Measurements from ENCODE around the gene CAV3. TPM values are rescaled to one million over a fixed set of nuclear protein-coding genes. Genes with fewer than 3 reads are reported as not detected.

Gene CAV3
- total and polyA plus RNA-seq, 8 donors = 0.08 to 0.73 TPM; not detected in 6

DNA sequence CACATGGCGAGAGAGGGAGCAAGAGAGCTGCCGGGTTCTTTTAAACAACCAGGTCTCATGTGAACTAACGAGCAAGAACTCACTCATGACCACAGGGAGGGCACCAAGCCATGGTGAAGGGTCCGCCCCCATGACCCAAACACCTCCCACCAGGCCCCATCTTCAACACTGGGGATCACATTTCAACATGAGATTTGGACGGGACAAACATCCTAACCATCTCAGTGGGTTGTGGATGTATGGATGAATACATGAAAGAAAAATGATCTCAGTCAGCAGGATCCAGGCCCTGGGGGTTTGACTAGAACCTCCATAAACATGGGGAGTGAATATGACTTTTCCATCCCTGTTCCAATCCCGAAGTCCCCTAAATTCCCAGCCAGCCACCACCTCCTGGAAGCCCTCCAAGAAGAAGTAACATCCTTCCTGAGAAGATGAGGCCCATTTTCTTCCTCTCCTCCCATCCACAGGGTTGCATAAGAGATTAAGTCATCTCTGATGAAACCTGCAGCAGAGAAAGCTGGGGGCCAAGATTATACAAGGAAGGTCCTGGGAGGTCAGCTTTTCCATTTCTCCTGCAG is 9.5 kb downstream of the CAV3 start:
- Histone ChIP-seq H3K36me3 (no peaks in the 10 kb centered on the region), H3K27me3 (peaks cover 0 to 3% (median 0%) of the 10 kb centered on the region in 3 donors), H3K4me3 (no peak overlapping the region), H3K9me3 (no peaks in the 10 kb centered on the region), H3K27ac (no peak overlapping the region), H3K4me1 (peaks cover 0 to 14% (median 5%) of the 10 kb centered on the region in 4 donors)
- WGBS, 5 donors = 54 to 89% (median 85%) methylated on average over 6 of the region's 6 CpGs
- DNase-seq = no peak
- intact Hi-C loops (cut with DNase I; ENCODE audit: low total_unique reads) = no loop called here
- TF ChIP-seq EP300 (IDR thresholded peaks at IDR 0.05) (no peak), POLR2A (IDR thresholded peaks at IDR 0.05) (no peak), POLR2AphosphoS5 (IDR thresholded peaks at IDR 0.05) (no peak)
- TF ChIP-seq, protein P1, sequence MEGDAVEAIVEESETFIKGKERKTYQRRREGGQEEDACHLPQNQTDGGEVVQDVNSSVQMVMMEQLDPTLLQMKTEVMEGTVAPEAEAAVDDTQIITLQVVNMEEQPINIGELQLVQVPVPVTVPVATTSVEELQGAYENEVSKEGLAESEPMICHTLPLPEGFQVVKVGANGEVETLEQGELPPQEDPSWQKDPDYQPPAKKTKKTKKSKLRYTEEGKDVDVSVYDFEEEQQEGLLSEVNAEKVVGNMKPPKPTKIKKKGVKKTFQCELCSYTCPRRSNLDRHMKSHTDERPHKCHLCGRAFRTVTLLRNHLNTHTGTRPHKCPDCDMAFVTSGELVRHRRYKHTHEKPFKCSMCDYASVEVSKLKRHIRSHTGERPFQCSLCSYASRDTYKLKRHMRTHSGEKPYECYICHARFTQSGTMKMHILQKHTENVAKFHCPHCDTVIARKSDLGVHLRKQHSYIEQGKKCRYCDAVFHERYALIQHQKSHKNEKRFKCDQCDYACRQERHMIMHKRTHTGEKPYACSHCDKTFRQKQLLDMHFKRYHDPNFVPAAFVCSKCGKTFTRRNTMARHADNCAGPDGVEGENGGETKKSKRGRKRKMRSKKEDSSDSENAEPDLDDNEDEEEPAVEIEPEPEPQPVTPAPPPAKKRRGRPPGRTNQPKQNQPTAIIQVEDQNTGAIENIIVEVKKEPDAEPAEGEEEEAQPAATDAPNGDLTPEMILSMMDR (IDR thresholded peaks at IDR 0.05) = no peak

DNA sequence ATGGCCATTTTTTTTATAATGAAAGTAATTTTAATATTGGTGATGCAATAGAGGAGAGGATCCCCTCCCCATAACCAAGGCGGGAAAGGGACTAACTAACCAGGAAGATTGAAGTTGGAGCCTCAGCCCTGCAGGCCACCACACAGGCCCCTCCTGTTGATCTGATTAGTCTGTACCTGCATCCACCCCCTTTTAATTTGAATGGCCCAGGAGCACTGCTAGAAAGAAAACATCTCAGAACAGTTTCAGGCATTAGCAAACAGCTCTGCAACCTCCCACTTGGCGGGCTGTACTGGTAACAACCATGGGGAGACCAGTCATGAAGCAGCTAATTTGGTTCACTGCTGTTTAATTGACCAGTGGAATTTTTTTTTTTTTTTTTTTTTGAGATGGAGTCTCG is 10.3 kb downstream of the CAV3 start:
- H3K4me3 ChIP-seq = no peak overlapping the region
- H3K27me3 ChIP-seq = peaks cover 0 to 3% (median 0%) of the 10 kb centered on the region in 3 donors
- intact Hi-C loops (cut with DNase I; ENCODE audit: low total_unique reads) = no loop called here
- H3K9me3 ChIP-seq = no peaks in the 10 kb centered on the region
- no peaks in the 10 kb centered on the region for H3K36me3 ChIP-seq
- DNase-seq = no peak
- H3K4me1 ChIP-seq = peaks cover 0 to 14% (median 5%) of the 10 kb centered on the region in 4 donors
- 76 to 89% (median 85%) methylated on average over 2 to 3 of the region's 3 CpGs for WGBS, 5 donors
- H3K27ac ChIP-seq = no peak overlapping the region
- TF ChIP-seq POLR2AphosphoS5 (IDR thresholded peaks at IDR 0.05) = no peak
- TF ChIP-seq, protein P1 (IDR thresholded peaks at IDR 0.05) = no peak
- no peak for TF ChIP-seq EP300 (IDR thresholded peaks at IDR 0.05)

- H3K9me3 ChIP-seq = no peaks in the 10 kb centered on the region
- DNase-seq = no peak
- WGBS, 5 donors = 92 to 94% (median 93%) methylated on average over 24 to 25 of the region's 25 CpGs
- intact Hi-C loops (cut with DNase I; ENCODE audit: low total_unique reads) = no loop called here
- H3K36me3 ChIP-seq = no peaks in the 10 kb centered on the region
- peaks cover 0 to 3% (median 0%) of the 10 kb centered on the region in 3 donors for H3K27me3 ChIP-seq
- H3K4me1 ChIP-seq = peaks cover 0 to 14% (median 5%) of the 10 kb centered on the region in 4 donors
- TF ChIP-seq, protein P1 (IDR thresholded peaks at IDR 0.05) = no peak
- H3K4me3 ChIP-seq = no peak overlapping the region
- no peak overlapping the region for H3K27ac ChIP-seq
Observed at GRCh38 chr3:8745619-8746370, 12.2 kb downstream of the CAV3 start.

GRCh38 chr3:8746780-8747345 is 13.3 kb downstream of the CAV3 start:
- intact Hi-C loops (cut with DNase I; ENCODE audit: low total_unique reads) = no loop called here

More at GRCh38 chr3:8746780-8747345, 13.3 kb downstream of the CAV3 start:
- Histone ChIP-seq H3K4me1 (peaks cover 0 to 4% (median under 1%) of the 10 kb centered on the region in 4 donors), H3K36me3 (no peaks in the 10 kb centered on the region), H3K27me3 (peaks cover 0 to 3% (median 0%) of the 10 kb centered on the region in 3 donors), H3K27ac (no peak overlapping the region), H3K9me3 (no peaks in the 10 kb centered on the region), H3K4me3 (no peak overlapping the region)
- DNase-seq = no peak
- WGBS, 5 donors = 54 to 72% (median 62%) methylated on average over 7 of the region's 7 CpGs
- TF ChIP-seq EP300 (IDR thresholded peaks at IDR 0.05) (no peak), POLR2A (IDR thresholded peaks at IDR 0.05) (no peak), POLR2AphosphoS5 (IDR thresholded peaks at IDR 0.05) (no peak)
- TF ChIP-seq, protein P1 (IDR thresholded peaks at IDR 0.05) = no peak

Measured in stomach (tissue), 9 donors.